Measurements from ENCODE around the gene NSG1. TPM values are rescaled to one million over a fixed set of nuclear protein-coding genes. Genes with fewer than 3 reads are reported as not detected.

Gene NSG1
- total RNA-seq, 1 experiment from 2014 or later, result not detected

DNA sequence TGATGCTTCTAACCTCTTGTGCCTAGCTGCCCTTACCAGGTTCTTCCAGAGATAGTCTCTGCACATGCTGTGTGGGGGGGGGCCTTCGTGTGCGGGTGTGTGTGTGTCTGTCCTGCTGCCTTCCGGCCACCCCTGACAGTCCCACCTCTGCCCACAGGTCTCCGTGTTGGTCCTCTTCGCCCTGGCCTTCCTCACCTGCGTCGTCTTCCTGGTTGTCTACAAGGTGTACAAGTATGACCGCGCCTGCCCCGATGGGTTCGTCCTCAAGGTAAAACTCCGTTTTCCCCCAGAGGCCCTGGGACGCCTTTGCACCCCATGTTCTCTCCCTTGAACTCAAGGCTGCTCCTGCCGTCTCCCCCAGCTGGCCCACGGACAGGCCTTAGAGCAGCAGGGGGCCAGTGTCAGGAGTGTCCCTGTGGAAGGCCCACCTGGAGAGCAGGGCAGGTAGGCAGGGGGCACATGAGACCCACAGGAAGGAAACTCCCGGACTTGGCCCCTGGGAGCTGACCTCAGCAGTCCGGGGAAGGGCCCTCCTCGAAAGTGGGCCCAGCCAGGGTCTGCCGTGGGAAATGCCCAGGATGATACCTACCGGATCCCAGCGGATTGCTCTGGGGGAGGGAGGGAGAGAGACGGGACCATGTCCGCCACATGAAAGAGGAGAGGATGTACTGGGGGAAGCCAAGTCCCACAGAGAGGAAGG lies 22.7 kb downstream of the NSG1 start:
- POLR2A ChIA-PET, result no interaction called here
- Histone ChIP-seq H3K36me3 (ENCODE audit: control insufficient read depth, insufficient read depth, low read length) (no peaks in the 10 kb centered on the region), H3K4me3 (ENCODE audit: low read depth in 2 of 2, low read length in 2 of 2) (no peak overlapping the region), H3K4me1 (ENCODE audit: control insufficient read depth, insufficient read depth, low read length) (no peaks in the 10 kb centered on the region), H3K27ac (ENCODE audit: low read length) (no peak overlapping the region), H3K9me3 (ENCODE audit: control insufficient read depth, insufficient read depth, low read depth, low read length) (no peaks in the 10 kb centered on the region), H3K27me3 (ENCODE audit: control insufficient read depth, insufficient read depth, low read length) (no peaks in the 10 kb centered on the region)
- no peak for DNase-seq (ENCODE audit: low read depth, low spot score)
- no TSS peak for BruUV-seq (replicated peaks)
- TF ChIP-seq POLR2AphosphoS5 (IDR thresholded peaks at IDR 0.05; ENCODE audit: low read depth, low read length) (no peak), TCF7L2 (IDR thresholded peaks at IDR 0.05; ENCODE audit: low read depth, low read length) (no peak), SIN3A (IDR thresholded peaks at IDR 0.05; ENCODE audit: borderline replicate concordance, insufficient read depth, low read depth, low read length) (no peak)
- TF ChIP-seq, protein P1, sequence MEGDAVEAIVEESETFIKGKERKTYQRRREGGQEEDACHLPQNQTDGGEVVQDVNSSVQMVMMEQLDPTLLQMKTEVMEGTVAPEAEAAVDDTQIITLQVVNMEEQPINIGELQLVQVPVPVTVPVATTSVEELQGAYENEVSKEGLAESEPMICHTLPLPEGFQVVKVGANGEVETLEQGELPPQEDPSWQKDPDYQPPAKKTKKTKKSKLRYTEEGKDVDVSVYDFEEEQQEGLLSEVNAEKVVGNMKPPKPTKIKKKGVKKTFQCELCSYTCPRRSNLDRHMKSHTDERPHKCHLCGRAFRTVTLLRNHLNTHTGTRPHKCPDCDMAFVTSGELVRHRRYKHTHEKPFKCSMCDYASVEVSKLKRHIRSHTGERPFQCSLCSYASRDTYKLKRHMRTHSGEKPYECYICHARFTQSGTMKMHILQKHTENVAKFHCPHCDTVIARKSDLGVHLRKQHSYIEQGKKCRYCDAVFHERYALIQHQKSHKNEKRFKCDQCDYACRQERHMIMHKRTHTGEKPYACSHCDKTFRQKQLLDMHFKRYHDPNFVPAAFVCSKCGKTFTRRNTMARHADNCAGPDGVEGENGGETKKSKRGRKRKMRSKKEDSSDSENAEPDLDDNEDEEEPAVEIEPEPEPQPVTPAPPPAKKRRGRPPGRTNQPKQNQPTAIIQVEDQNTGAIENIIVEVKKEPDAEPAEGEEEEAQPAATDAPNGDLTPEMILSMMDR (IDR thresholded peaks at IDR 0.05), result no peak
- TF ChIP-seq, protein P2, sequence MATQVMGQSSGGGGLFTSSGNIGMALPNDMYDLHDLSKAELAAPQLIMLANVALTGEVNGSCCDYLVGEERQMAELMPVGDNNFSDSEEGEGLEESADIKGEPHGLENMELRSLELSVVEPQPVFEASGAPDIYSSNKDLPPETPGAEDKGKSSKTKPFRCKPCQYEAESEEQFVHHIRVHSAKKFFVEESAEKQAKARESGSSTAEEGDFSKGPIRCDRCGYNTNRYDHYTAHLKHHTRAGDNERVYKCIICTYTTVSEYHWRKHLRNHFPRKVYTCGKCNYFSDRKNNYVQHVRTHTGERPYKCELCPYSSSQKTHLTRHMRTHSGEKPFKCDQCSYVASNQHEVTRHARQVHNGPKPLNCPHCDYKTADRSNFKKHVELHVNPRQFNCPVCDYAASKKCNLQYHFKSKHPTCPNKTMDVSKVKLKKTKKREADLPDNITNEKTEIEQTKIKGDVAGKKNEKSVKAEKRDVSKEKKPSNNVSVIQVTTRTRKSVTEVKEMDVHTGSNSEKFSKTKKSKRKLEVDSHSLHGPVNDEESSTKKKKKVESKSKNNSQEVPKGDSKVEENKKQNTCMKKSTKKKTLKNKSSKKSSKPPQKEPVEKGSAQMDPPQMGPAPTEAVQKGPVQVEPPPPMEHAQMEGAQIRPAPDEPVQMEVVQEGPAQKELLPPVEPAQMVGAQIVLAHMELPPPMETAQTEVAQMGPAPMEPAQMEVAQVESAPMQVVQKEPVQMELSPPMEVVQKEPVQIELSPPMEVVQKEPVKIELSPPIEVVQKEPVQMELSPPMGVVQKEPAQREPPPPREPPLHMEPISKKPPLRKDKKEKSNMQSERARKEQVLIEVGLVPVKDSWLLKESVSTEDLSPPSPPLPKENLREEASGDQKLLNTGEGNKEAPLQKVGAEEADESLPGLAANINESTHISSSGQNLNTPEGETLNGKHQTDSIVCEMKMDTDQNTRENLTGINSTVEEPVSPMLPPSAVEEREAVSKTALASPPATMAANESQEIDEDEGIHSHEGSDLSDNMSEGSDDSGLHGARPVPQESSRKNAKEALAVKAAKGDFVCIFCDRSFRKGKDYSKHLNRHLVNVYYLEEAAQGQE (IDR thresholded peaks at IDR 0.05; ENCODE audit: insufficient read depth in 1 of 2, low read depth in 2 of 2, low read length in 1 of 2), result no peak
- CTCF ChIA-PET, result no interaction called here
- intact Hi-C loops (cut with micrococcal nuclease; ENCODE audit: unreplicated experiment) (no loop called here), in situ Hi-C loops (cut with HindIII; ENCODE audit: low pct_unique_long_range_greater_than_20kb, low sequenced_read_pairs) (no loop called here)
- ATAC-seq, result no peak

DNA sequence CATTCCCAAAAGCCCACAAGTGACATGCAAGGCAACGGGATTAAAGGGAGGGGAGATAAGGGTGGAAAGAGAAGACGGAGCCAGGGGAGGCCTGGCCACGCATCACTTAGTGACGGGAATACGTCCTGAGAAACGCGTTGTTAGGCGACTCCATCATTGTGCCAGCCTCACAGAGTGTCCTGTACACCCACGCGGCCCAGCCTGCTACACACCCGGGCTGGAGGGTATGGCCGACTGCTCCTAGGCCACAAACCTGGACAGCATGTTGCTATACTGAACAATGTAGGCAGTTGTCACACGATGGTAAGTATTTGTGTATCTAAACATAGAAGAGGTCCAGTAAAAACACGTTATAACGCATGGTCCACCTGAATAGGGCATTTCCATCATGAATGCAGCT lies 23.4 kb downstream of the NSG1 start:
- DNase-seq (ENCODE audit: low read depth, low spot score) (no peak), ATAC-seq (no peak)
- intact Hi-C loops (cut with micrococcal nuclease; ENCODE audit: unreplicated experiment), result no loop called here
- ChIA-PET POLR2A (no interaction called here), CTCF (no interaction called here)
- TF ChIP-seq TCF7L2 (IDR thresholded peaks at IDR 0.05; ENCODE audit: low read depth, low read length), result no peak
- Histone ChIP-seq H3K4me1 (ENCODE audit: control insufficient read depth, insufficient read depth, low read length) (no peaks in the 10 kb centered on the region), H3K27me3 (ENCODE audit: control insufficient read depth, insufficient read depth, low read length) (no peaks in the 10 kb centered on the region), H3K27ac (ENCODE audit: low read length) (no peak overlapping the region), H3K4me3 (ENCODE audit: low read depth in 2 of 2, low read length in 2 of 2) (no peak overlapping the region), H3K36me3 (ENCODE audit: control insufficient read depth, insufficient read depth, low read length) (no peaks in the 10 kb centered on the region), H3K9me3 (ENCODE audit: control insufficient read depth, insufficient read depth, low read depth, low read length) (no peaks in the 10 kb centered on the region)
- BruUV-seq (replicated peaks), result no TSS peak
- in situ Hi-C loops (cut with HindIII; ENCODE audit: low pct_unique_long_range_greater_than_20kb, low sequenced_read_pairs), result no loop called here

DNA sequence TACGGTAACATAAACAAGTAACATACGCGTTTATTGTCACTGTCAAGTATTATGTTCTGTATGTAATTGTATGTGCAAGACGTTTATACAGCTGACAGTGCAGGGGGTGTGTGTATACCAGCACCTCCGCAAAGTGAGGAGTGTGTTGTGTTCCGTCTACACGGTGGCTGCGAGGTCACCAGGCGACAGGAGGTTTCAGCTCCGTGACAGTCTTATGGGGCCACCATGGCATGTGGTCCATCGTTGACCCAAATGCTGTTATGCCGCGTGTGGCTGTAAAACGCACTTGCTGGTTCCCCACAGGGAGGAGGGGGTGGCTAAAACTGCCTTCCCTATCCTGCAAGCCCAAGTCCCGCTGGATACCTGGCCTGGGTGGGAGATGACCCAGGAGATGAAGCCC lies 25.0 kb downstream of the NSG1 start:
- Histone ChIP-seq H3K9me3 (ENCODE audit: control insufficient read depth, insufficient read depth, low read depth, low read length) (no peaks in the 10 kb centered on the region), H3K27ac (ENCODE audit: low read length) (no peak overlapping the region), H3K36me3 (ENCODE audit: control insufficient read depth, insufficient read depth, low read length) (no peaks in the 10 kb centered on the region), H3K4me1 (ENCODE audit: control insufficient read depth, insufficient read depth, low read length) (no peaks in the 10 kb centered on the region), H3K27me3 (ENCODE audit: control insufficient read depth, insufficient read depth, low read length) (no peaks in the 10 kb centered on the region), H3K4me3 (ENCODE audit: low read depth in 2 of 2, low read length in 2 of 2) (no peak overlapping the region)
- intact Hi-C loops (cut with micrococcal nuclease; ENCODE audit: unreplicated experiment) (no loop called here), in situ Hi-C loops (cut with HindIII; ENCODE audit: low pct_unique_long_range_greater_than_20kb, low sequenced_read_pairs) (no loop called here)
- no TSS peak for BruUV-seq (replicated peaks)
- DNase-seq (ENCODE audit: low read depth, low spot score), result no peak
- CTCF ChIA-PET, result interaction anchor here (0.5 kb wide), 1 partner anchor 304 kb away, joined by 3 read pairs; no protein-coding TSS in a partner anchor
- POLR2A ChIA-PET, result no interaction called here
- no peak for ATAC-seq
- TF ChIP-seq POLR2AphosphoS5 (IDR thresholded peaks at IDR 0.05; ENCODE audit: low read depth, low read length), result no peak
- no peak for TF ChIP-seq TCF7L2 (IDR thresholded peaks at IDR 0.05; ENCODE audit: low read depth, low read length)
- TF ChIP-seq, protein P2 (IDR thresholded peaks at IDR 0.05; ENCODE audit: insufficient read depth in 1 of 2, low read depth in 2 of 2, low read length in 1 of 2), result no peak
- TF ChIP-seq, protein P1 (IDR thresholded peaks at IDR 0.05), result no peak
- TF ChIP-seq SIN3A (IDR thresholded peaks at IDR 0.05; ENCODE audit: borderline replicate concordance, insufficient read depth, low read depth, low read length), result no peak
